Calu3 (cell line): ENCODE results near the gene FHIT. TPM values are rescaled to one million over a fixed set of nuclear protein-coding genes. Genes with fewer than 3 reads are reported as not detected.

Experiments
- BruUV-seq: library from RNA; stranded (reverse); fragments of 400-500 nt; replicated peaks from 2 replicates; lab custom pipeline; 2021; lab: Mats Ljungman, UMichigan
- CTCF ChIA-PET: fragments of 300-600 bp; sonication (Branson Sonifier 250); formaldehyde crosslinking; loops from one replicate; lab custom pipeline; 2022; ENCODE audit warnings: antibody characterized with exemption; lab: Charles Lee
- DNase-seq: peaks from one replicate; pipeline ENCODE4 v3.0.0; 2022
- H3K27ac Mint-ChIP-seq: one replicate; pipeline ENCODE4 v1.8.0; 2022; ENCODE audit warnings: mixed read lengths; ENCODE audit not compliant: unreplicated experiment
- H3K27me3 Mint-ChIP-seq: one replicate; pipeline ENCODE4 v1.8.0; 2022; ENCODE audit warnings: mixed read lengths; ENCODE audit not compliant: unreplicated experiment
- H3K36me3 Mint-ChIP-seq: one replicate; pipeline ENCODE4 v1.8.0; 2022; ENCODE audit warnings: mild to moderate bottlenecking, moderate library complexity, mixed read lengths; ENCODE audit not compliant: insufficient read depth, unreplicated experiment
- H3K4me1 Mint-ChIP-seq: one replicate; pipeline ENCODE4 v1.8.0; 2022; ENCODE audit warnings: mild to moderate bottlenecking, low read depth, mixed read lengths; ENCODE audit not compliant: unreplicated experiment
- H3K4me3 Mint-ChIP-seq: one replicate; pipeline ENCODE4 v1.8.0; 2022; ENCODE audit warnings: mild to moderate bottlenecking, low read depth, moderate library complexity, mixed read lengths; ENCODE audit not compliant: unreplicated experiment
- H3K9me3 Mint-ChIP-seq: one replicate; pipeline ENCODE4 v1.8.0; 2022; ENCODE audit warnings: low read depth, mixed read lengths; ENCODE audit not compliant: unreplicated experiment
- CTCF ChIP-seq: fragments of 200-600 bp; IDR thresholded peaks from one replicate; pipeline ENCODE4 v1.8.0; 2022; ENCODE audit warnings: antibody characterized with exemption; ENCODE audit not compliant: unreplicated experiment
- intact Hi-C: fragments of 100-400 bp; cut with micrococcal nuclease; formaldehyde crosslinking; loops from one replicate; pipeline ENCODE4 v1.10.0; 2022; ENCODE audit not compliant: unreplicated experiment
- total RNA-seq: library from RNA; stranded (reverse); gene quantifications from 2 replicates; pipeline ENCODE4 v1.2.3, GENCODE V29; 2022

FHIT gene
- total RNA-seq, 1 experiment from 2014 or later: 6.2 TPM

- intact Hi-C loops: no loop called here
- no peak for TF ChIP-seq CTCF
- H3K36me3 Mint-ChIP-seq: peaks cover 4% of the 10 kb centered on the region
- H3K27ac Mint-ChIP-seq: no peak overlapping the region
- H3K9me3 Mint-ChIP-seq: peaks cover 14% of the 10 kb centered on the region
- no peaks in the 10 kb centered on the region for H3K27me3 Mint-ChIP-seq
- H3K4me3 Mint-ChIP-seq: no peak overlapping the region
- CTCF ChIA-PET: no interaction called here
- peaks cover 8% of the 10 kb centered on the region for H3K4me1 Mint-ChIP-seq
- DNase-seq: no peak
- BruUV-seq: no TSS peak
Measured at GRCh38 chr3:60101621-60102020, 1149.6 kb downstream of the FHIT start.

GRCh38 chr3:60096403-60096802 lies 1154.8 kb downstream of the FHIT start:
- H3K4me3 Mint-ChIP-seq: no peak overlapping the region
- H3K4me1 Mint-ChIP-seq: peaks cover 3% of the 10 kb centered on the region
- intact Hi-C loops: no loop called here
- BruUV-seq: no TSS peak
- H3K27me3 Mint-ChIP-seq: no peaks in the 10 kb centered on the region
- H3K27ac Mint-ChIP-seq: no peak overlapping the region
- H3K36me3 Mint-ChIP-seq: peaks cover 4% of the 10 kb centered on the region
- no peak for DNase-seq
- CTCF ChIA-PET: no interaction called here
- TF ChIP-seq CTCF: no peak
- H3K9me3 Mint-ChIP-seq: peaks cover 6% of the 10 kb centered on the region

- peaks cover 3% of the 10 kb centered on the region for H3K9me3 Mint-ChIP-seq
- BruUV-seq: no TSS peak
- intact Hi-C loops: no loop called here
- no peaks in the 10 kb centered on the region for H3K4me1 Mint-ChIP-seq
- H3K4me3 Mint-ChIP-seq: no peak overlapping the region
- CTCF ChIA-PET: no interaction called here
- no peak overlapping the region for H3K27ac Mint-ChIP-seq
- H3K27me3 Mint-ChIP-seq: no peaks in the 10 kb centered on the region
- no peak for TF ChIP-seq CTCF
- no peak for DNase-seq
- no peaks in the 10 kb centered on the region for H3K36me3 Mint-ChIP-seq
Measured at GRCh38 chr3:60095930-60096329, 1155.3 kb downstream of the FHIT start.

GRCh38 chr3:60095516-60095915 lies 1155.7 kb downstream of the FHIT start:
- intact Hi-C loops: no loop called here
- no peaks in the 10 kb centered on the region for H3K27me3 Mint-ChIP-seq
- CTCF ChIA-PET: no interaction called here

More at GRCh38 chr3:60095516-60095915, 1155.7 kb downstream of the FHIT start:
- Mint-ChIP-seq H3K9me3 (peaks cover 3% of the 10 kb centered on the region), H3K4me1 (no peaks in the 10 kb centered on the region), H3K4me3 (no peak overlapping the region), H3K36me3 (no peaks in the 10 kb centered on the region), H3K27ac (no peak overlapping the region)
- TF ChIP-seq CTCF: no peak
- no TSS peak for BruUV-seq
- no peak for DNase-seq
